Activated CD8-positive, alpha-beta memory T cell treated with anti-CD3 and anti-CD28 coated beads for 4 hours (primary cell): Measurements from ENCODE around the gene DAB1.

Experiments used
- DNase-seq, 2 donors: peaks; one replicate each; pipeline ENCODE4 v3.0.0-alpha.2; 2020; ENCODE audit warnings: low read depth in 2 of 2

Gene DAB1

GRCh38 chr1:57272601-57273000 lies 151.3 kb downstream of the DAB1 start:
- no peak for DNase-seq

- no peak for DNase-seq
Observed at GRCh38 chr1:57272150-57272549, 151.7 kb downstream of the DAB1 start.

GRCh38 chr1:57270927-57271698 lies 152.7 kb downstream of the DAB1 start:
- no peak for DNase-seq

GRCh38 chr1:57269630-57270225 lies 154.1 kb downstream of the DAB1 start:
- no peak for DNase-seq

- no peak for DNase-seq
Observed at GRCh38 chr1:57265104-57265503, 158.8 kb downstream of the DAB1 start.

- no peak for DNase-seq
Observed at GRCh38 chr1:57262472-57262871, 161.4 kb downstream of the DAB1 start.

- no peak for DNase-seq
Observed at GRCh38 chr1:57258557-57259325, 165.1 kb downstream of the DAB1 start.

- DNase-seq, result no peak
Observed at GRCh38 chr1:57255945-57256344, 167.9 kb downstream of the DAB1 start.

GRCh38 chr1:57254022-57254421 lies 169.8 kb downstream of the DAB1 start:
- no peak for DNase-seq

- no peak for DNase-seq
Observed at GRCh38 chr1:57252597-57253294, 171.1 kb downstream of the DAB1 start.

GRCh38 chr1:57250021-57250420 lies 173.8 kb downstream of the DAB1 start:
- DNase-seq, result no peak

GRCh38 chr1:57249511-57249910 lies 174.3 kb downstream of the DAB1 start:
- no peak for DNase-seq

- DNase-seq, result no peak
Observed at GRCh38 chr1:57248830-57249229, 175.0 kb downstream of the DAB1 start.

- DNase-seq, result no peak
Observed at GRCh38 chr1:57238233-57238781, 185.6 kb downstream of the DAB1 start.

- no peak for DNase-seq
Observed at GRCh38 chr1:57235730-57236510, 187.9 kb downstream of the DAB1 start.

- DNase-seq, result no peak
Observed at GRCh38 chr1:57234459-57234858, 189.4 kb downstream of the DAB1 start.

GRCh38 chr1:57232500-57232899 lies 191.4 kb downstream of the DAB1 start:
- DNase-seq, result no peak

- DNase-seq, result no peak
Observed at GRCh38 chr1:57229998-57230397, 193.9 kb downstream of the DAB1 start.

- DNase-seq, result no peak
Observed at GRCh38 chr1:57229076-57229475, 194.8 kb downstream of the DAB1 start.

- no peak for DNase-seq
Observed at GRCh38 chr1:57222801-57223200, 201.1 kb downstream of the DAB1 start.

- DNase-seq, result no peak
Observed at GRCh38 chr1:57222307-57222706, 201.6 kb downstream of the DAB1 start.
